Prostate gland (tissue), 2 donors: ENCODE data around the gene TXNRD2.
"Not testable (repeated sequence)": the region's sequence is repeated elsewhere in the genome, so short reads cannot be mapped to it uniquely, and the experiment has no call there.

ENCODE experiments used
- CTCF ChIP-seq, 4 experiments: fragments of 200-600 bp in 2 of 4; fragments of 450-650 bp in 2 of 4; sonication (generic) in 2 of 4; IDR thresholded peaks; 1 replicate in 3 of 4; 2 replicates in 1 of 4; pipeline ENCODE4 v1.5.1; 2016 to 2019; ENCODE audit warnings: antibody characterized with exemption in 4 of 4, mild to moderate bottlenecking in 2 of 4, moderate library complexity in 2 of 4
- POLR2A ChIP-seq: fragments of 450-650 bp; IDR thresholded peaks from one replicate; pipeline ENCODE4 v1.6.1; 2016; ENCODE audit warnings: antibody characterized with exemption, mild to moderate bottlenecking

- not testable (repeated sequence) for TF ChIP-seq CTCF (IDR thresholded peaks at IDR 0.05); POLR2A
Measured at GRCh38 chr22:19926028-19926427, 15.6 kb downstream of the TXNRD2 start.
